GM23338 (cell line): ENCODE data around the gene YTHDF1. TPM values are rescaled to one million over a fixed set of nuclear protein-coding genes. Genes with fewer than 3 reads are reported as not detected.

Experiments used
- ATAC-seq: fragments of 200-7000 bp; cut with Tn5 transposase; 3 replicates; pipeline ENCODE4 v1.9.1; 2020
- DNase-seq: peaks from one replicate; pipeline ENCODE4 v3.0.0-alpha.2; 2015; ENCODE audit warnings: low spot score
- H2AFZ ChIP-seq: fragments of 200-600 bp; sonication (generic); 2 replicates; pipeline ENCODE4 v1.8.0; 2016; ENCODE audit warnings: antibody characterized with exemption, mild to moderate bottlenecking, moderate library complexity
- H3F3A ChIP-seq: fragments of 200-600 bp; sonication (generic); replicated peaks from 2 replicates; pipeline ENCODE4 v1.8.0; 2017; ENCODE audit warnings: antibody characterized with exemption, mixed run types, low read depth
- H3K27ac ChIP-seq: fragments of 200-600 bp; sonication (generic); 2 replicates; pipeline ENCODE4 v1.6.1; 2016; ENCODE audit warnings: low read depth
- H3K27me3 ChIP-seq: fragments of 200-600 bp; sonication (generic); 2 replicates; pipeline ENCODE4 v1.8.0; 2016; ENCODE audit warnings: mild to moderate bottlenecking, mixed run types, moderate library complexity; ENCODE audit not compliant: insufficient read depth
- H3K36me3 ChIP-seq: fragments of 200-600 bp; sonication (generic); 2 replicates; pipeline ENCODE4 v1.8.0; 2016; ENCODE audit warnings: mild to moderate bottlenecking; ENCODE audit not compliant: insufficient read depth
- H3K4me1 ChIP-seq: fragments of 200-600 bp; sonication (generic); 2 replicates; pipeline ENCODE4 v1.8.0; 2016; ENCODE audit warnings: mild to moderate bottlenecking, moderate library complexity; ENCODE audit not compliant: insufficient read depth
- H3K4me2 ChIP-seq: fragments of 200-600 bp; sonication (generic); 2 replicates; pipeline ENCODE4 v1.7.1; 2017; ENCODE audit warnings: mixed run types
- H3K4me3 ChIP-seq: fragments of 200-600 bp; sonication (generic); 2 replicates; pipeline ENCODE4 v1.6.1; 2016; ENCODE audit warnings: mixed run types
- H3K79me2 ChIP-seq: fragments of 200-600 bp; sonication (generic); replicated peaks from 2 replicates; pipeline ENCODE4 v1.8.0; 2017; ENCODE audit warnings: mild to moderate bottlenecking; ENCODE audit not compliant: insufficient read depth
- H3K9me2 ChIP-seq: fragments of 200-600 bp; sonication (generic); 2 replicates; pipeline ENCODE4 v1.8.0; 2017; ENCODE audit not compliant: insufficient read depth
- H4K20me1 ChIP-seq: fragments of 200-600 bp; sonication (generic); replicated peaks from 2 replicates; pipeline ENCODE4 v1.8.0; 2017; ENCODE audit warnings: mild to moderate bottlenecking; ENCODE audit not compliant: insufficient read depth
- H3K27ac Mint-ChIP-seq: 2 replicates; pipeline ENCODE4 v1.8.0; 2020; ENCODE audit warnings: inconsistent platforms, mild to moderate bottlenecking, moderate library complexity, mixed read lengths
- H3K27me3 Mint-ChIP-seq: 3 replicates; pipeline ENCODE4 v1.8.0; 2022; ENCODE audit warnings: low read depth, mild to moderate bottlenecking, moderate library complexity, mixed read lengths, inconsistent platforms; ENCODE audit not compliant: insufficient read depth, poor library complexity
- H3K36me3 Mint-ChIP-seq: 3 replicates; pipeline ENCODE4 v1.8.0; 2021; ENCODE audit warnings: low read depth, mild to moderate bottlenecking, inconsistent platforms, moderate library complexity, mixed read lengths
- H3K4me1 Mint-ChIP-seq: 3 replicates; pipeline ENCODE4 v1.8.0; 2020; ENCODE audit warnings: mild to moderate bottlenecking, inconsistent platforms, mixed read lengths
- H3K4me3 Mint-ChIP-seq: 3 replicates; pipeline ENCODE4 v1.8.0; 2021; ENCODE audit warnings: moderate library complexity, mild to moderate bottlenecking, inconsistent platforms, mixed read lengths
- H3K9me3 Mint-ChIP-seq: 3 replicates; pipeline ENCODE4 v1.8.0; 2020; ENCODE audit warnings: moderate library complexity, mild to moderate bottlenecking, inconsistent platforms, mixed read lengths
- CREB1 ChIP-seq: fragments of 250-450 bp; sonication (Bioruptor Pico); IDR thresholded peaks from 2 replicates; pipeline ENCODE4 v1.5.0; 2020; ENCODE audit warnings: low read depth, mild to moderate bottlenecking, moderate library complexity
- ETS1 ChIP-seq: IDR thresholded peaks from 2 replicates; pipeline ENCODE4 v1.6.1; 2016; ENCODE audit warnings: antibody characterized with exemption
- EZH2 ChIP-seq: fragments of 200-600 bp; sonication (generic); IDR thresholded peaks from one replicate; pipeline ENCODE4 v1.8.0; 2017; ENCODE audit warnings: antibody characterized with exemption, mild to moderate bottlenecking, low read depth; ENCODE audit not compliant: unreplicated experiment
- EZH2phosphoT487 ChIP-seq: fragments of 200-600 bp; sonication (generic); IDR thresholded peaks from one replicate; pipeline ENCODE4 v1.8.1; 2018; ENCODE audit warnings: antibody characterized with exemption; ENCODE audit not compliant: unreplicated experiment
- JUNB ChIP-seq: IDR thresholded peaks from one replicate; pipeline ENCODE4 v1.6.1; 2016; ENCODE audit warnings: antibody characterized with exemption; ENCODE audit not compliant: unreplicated experiment
- NANOG ChIP-seq: IDR thresholded peaks from 2 replicates; pipeline ENCODE4 v1.6.1; 2016; ENCODE audit warnings: antibody characterized with exemption, borderline replicate concordance
- POLR2AphosphoS5 ChIP-seq: IDR thresholded peaks from 2 replicates; pipeline ENCODE4 v1.6.1; 2016; ENCODE audit warnings: antibody characterized with exemption, low read depth
- STAT1 ChIP-seq: IDR thresholded peaks from one replicate; pipeline ENCODE4 v1.6.1; 2016; ENCODE audit warnings: antibody characterized with exemption; ENCODE audit not compliant: unreplicated experiment
- ZNF114 ChIP-seq: fragments of 250-450 bp; sonication (Bioruptor Pico); IDR thresholded peaks from 2 replicates; pipeline ENCODE4 v1.5.0; 2020; ENCODE audit warnings: mild to moderate bottlenecking, moderate library complexity
- ZNF331 ChIP-seq: fragments of 250-450 bp; sonication (Bioruptor Pico); IDR thresholded peaks from 2 replicates; pipeline ENCODE4 v1.5.0; 2020; ENCODE audit warnings: low read depth, mild to moderate bottlenecking, moderate library complexity
- polyA plus RNA-seq: library from polyadenylated mRNA; unstranded; fragments of >200 nt; fragmentation: Nextera tagmentation; extraction: Ambion mirVana; gene quantifications from 2 replicates; pipeline ENCODE4 v1.2.1, GENCODE V29; 2016
- total RNA-seq: library from RNA; depleted of rRNA; stranded (reverse); fragments of >200 nt; shearing (Covaris generic); gene quantifications from 2 replicates; pipeline ENCODE4 v1.2.3, GENCODE V29; 2014
- TF ChIP-seq, protein P1 (sequence below), 2 experiments: fragments of 200-600 bp in 1 of 2; sonication (generic) in 1 of 2; conservative IDR thresholded peaks; 2 replicates each; pipeline versions ENCODE4 v1.5.1 to v1.6.1; 2016 to 2017; ENCODE audit warnings: antibody characterized with exemption in 2 of 2, low read depth in 2 of 2, mild to moderate bottlenecking in 2 of 2, moderate library complexity in 1 of 2

The YTHDF1 gene
- total and polyA plus RNA-seq, 2 experiments from 2014 or later = 30.9 to 64.3 TPM

DNA sequence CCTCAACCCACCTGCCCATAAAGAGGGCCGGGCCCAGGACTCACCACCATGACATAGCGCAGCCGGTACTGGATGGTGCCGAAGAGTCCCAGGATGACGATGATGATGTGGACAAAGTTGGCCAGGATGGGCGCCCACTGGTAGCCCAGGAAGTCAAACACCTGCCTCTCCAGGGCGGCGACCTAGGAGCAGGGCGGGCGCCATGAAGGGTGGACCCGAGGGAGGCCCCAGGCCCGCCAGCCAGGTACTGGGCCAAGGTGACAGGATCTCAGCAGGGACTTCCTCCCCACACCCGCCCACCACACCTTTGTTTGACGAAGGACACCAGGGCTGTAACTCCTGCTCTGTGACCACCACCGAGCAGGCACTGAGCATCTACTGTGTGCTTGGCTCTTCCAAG, 34.0 kb upstream of the YTHDF1 start:
- Histone ChIP-seq H3F3A (no peaks in the 10 kb centered on the region), H4K20me1 (no peaks in the 10 kb centered on the region), H3K4me1 (no peaks in the 10 kb centered on the region; the same call in 1 of the 2 replicates), H2AFZ (no peak overlapping the region), H3K4me3 (no peak overlapping the region), H3K4me2 (no peak overlapping the region), H3K36me3 (no peaks in the 10 kb centered on the region), H3K79me2 (no peaks in the 10 kb centered on the region), H3K27ac (no peak overlapping the region), H3K9me2 (no peaks in the 10 kb centered on the region), H3K27me3 (peaks cover 26% of the 10 kb centered on the region)
- DNase-seq (no peak), ATAC-seq (no peak)
- Mint-ChIP-seq H3K36me3 (no peaks in the 10 kb centered on the region), H3K27ac (no peak overlapping the region), H3K27me3 (peaks cover 29% of the 10 kb centered on the region), H3K9me3 (peaks cover 3% of the 10 kb centered on the region; the same call in 2 of the 3 replicates), H3K4me1 (peaks cover 26% of the 10 kb centered on the region), H3K4me3 (no peak overlapping the region)
- TF ChIP-seq ETS1 (no peak), ZNF114 (CRISPR knock-in tag) (no peak)

DNA sequence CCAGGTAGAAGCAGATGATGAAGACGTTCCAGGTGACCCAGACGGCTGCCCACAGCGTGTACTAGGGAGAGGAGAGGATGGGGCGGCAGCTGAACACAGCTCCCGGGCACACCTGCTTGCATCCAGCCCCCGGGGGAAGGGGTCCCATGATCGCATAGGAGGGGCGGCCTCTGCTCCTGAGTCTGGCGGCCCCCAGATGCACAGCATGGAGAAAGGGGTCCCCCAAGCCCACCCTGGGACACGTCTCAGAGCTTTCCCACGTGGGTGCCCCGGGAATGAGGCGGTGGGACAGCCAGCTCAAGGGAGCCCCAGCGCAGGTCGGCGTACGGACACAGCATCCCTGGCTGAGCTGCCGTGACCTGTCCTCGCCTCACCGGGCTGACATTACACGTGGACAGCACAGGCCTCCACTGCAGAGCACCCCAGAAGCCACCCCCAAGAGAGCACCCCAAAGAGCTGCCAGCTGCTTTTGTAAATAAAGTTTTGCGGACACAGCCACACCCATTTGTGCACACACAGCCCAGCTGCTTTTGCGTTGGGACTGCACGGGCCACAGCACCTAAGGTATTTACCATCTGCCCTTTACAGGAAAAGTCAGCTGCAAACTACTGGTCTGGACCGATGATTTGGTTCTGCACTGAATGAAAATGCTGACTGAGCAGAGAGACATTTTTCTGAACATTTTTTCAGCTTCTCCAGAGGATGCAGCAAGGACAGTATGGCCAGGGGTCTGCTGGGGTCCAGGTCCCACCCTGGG, 33.1 kb upstream of the YTHDF1 start:
- ATAC-seq = no peak
- no peak overlapping the region for H3K4me3 ChIP-seq
- Mint-ChIP-seq H3K27ac (no peak overlapping the region), H3K27me3 (peaks cover 29% of the 10 kb centered on the region), H3K4me1 (peaks cover 24% of the 10 kb centered on the region), H3K4me3 (no peak overlapping the region), H3K36me3 (no peaks in the 10 kb centered on the region), H3K9me3 (peaks cover 3% of the 10 kb centered on the region; the same call in 2 of the 3 replicates)
- DNase-seq = no peak
- H3K4me2 ChIP-seq = no peak overlapping the region
- H3K27me3 ChIP-seq = peaks cover 23% of the 10 kb centered on the region
- no peaks in the 10 kb centered on the region for H3F3A ChIP-seq
- no peaks in the 10 kb centered on the region for H3K79me2 ChIP-seq
- H3K4me1 ChIP-seq = no peaks in the 10 kb centered on the region; the same call in 1 of the 2 replicates
- H3K36me3 ChIP-seq = no peaks in the 10 kb centered on the region
- no peak overlapping the region for H3K27ac ChIP-seq
- no peak overlapping the region for H2AFZ ChIP-seq
- H4K20me1 ChIP-seq = no peaks in the 10 kb centered on the region
- H3K9me2 ChIP-seq = no peaks in the 10 kb centered on the region
- TF ChIP-seq, protein P1, sequence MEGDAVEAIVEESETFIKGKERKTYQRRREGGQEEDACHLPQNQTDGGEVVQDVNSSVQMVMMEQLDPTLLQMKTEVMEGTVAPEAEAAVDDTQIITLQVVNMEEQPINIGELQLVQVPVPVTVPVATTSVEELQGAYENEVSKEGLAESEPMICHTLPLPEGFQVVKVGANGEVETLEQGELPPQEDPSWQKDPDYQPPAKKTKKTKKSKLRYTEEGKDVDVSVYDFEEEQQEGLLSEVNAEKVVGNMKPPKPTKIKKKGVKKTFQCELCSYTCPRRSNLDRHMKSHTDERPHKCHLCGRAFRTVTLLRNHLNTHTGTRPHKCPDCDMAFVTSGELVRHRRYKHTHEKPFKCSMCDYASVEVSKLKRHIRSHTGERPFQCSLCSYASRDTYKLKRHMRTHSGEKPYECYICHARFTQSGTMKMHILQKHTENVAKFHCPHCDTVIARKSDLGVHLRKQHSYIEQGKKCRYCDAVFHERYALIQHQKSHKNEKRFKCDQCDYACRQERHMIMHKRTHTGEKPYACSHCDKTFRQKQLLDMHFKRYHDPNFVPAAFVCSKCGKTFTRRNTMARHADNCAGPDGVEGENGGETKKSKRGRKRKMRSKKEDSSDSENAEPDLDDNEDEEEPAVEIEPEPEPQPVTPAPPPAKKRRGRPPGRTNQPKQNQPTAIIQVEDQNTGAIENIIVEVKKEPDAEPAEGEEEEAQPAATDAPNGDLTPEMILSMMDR (conservative IDR thresholded peaks at IDR 0.05; ENCODE audit: low read depth in 2 of 2) = no peak
- TF ChIP-seq ETS1 (no peak), POLR2AphosphoS5 (no peak), CREB1 (CRISPR knock-in tag) (no peak), STAT1 (no peak), ZNF114 (CRISPR knock-in tag) (no peak), JUNB (no peak), EZH2phosphoT487 (no peak), ZNF331 (CRISPR knock-in tag) (no peak), NANOG (no peak), EZH2 (no peak)
